ENCODE data around the gene CHRND. TPM values are rescaled to one million over a fixed set of nuclear protein-coding genes. Genes with fewer than 3 reads are reported as not detected.

Gene CHRND
- total RNA-seq, 1 donor from 2014 or later: not detected

- Mint-ChIP-seq H3K9me3 (ENCODE audit: unreplicated experiment) (peaks cover 3% of the 10 kb centered on the region), H3K4me3 (ENCODE audit: unreplicated experiment) (no peak overlapping the region), H3K4me1 (ENCODE audit: unreplicated experiment) (peaks cover 5% of the 10 kb centered on the region), H3K27me3 (ENCODE audit: unreplicated experiment) (peaks cover 7% of the 10 kb centered on the region), H3K36me3 (ENCODE audit: low read depth, unreplicated experiment) (peaks cover 4% of the 10 kb centered on the region), H3K27ac (ENCODE audit: unreplicated experiment) (no peak overlapping the region)
- DNase-seq (ENCODE audit: low spot score): peak; percentile 40
- TF ChIP-seq CTCF (IDR thresholded peaks at IDR 0.05; ENCODE audit: unreplicated experiment): peak; percentile 53
Observed at GRCh38 chr2:232537079-232537478, 11.1 kb downstream of the CHRND start.

GRCh38 chr2:232537499-232537898 is 11.5 kb downstream of the CHRND start:
- TF ChIP-seq CTCF (IDR thresholded peaks at IDR 0.05; ENCODE audit: unreplicated experiment): no peak
- no peak overlapping the region for H3K27ac Mint-ChIP-seq (ENCODE audit: unreplicated experiment)
- H3K9me3 Mint-ChIP-seq (ENCODE audit: unreplicated experiment): peaks cover 3% of the 10 kb centered on the region
- H3K4me1 Mint-ChIP-seq (ENCODE audit: unreplicated experiment): peaks cover 5% of the 10 kb centered on the region
- H3K36me3 Mint-ChIP-seq (ENCODE audit: low read depth, unreplicated experiment): peaks cover 4% of the 10 kb centered on the region
- H3K4me3 Mint-ChIP-seq (ENCODE audit: unreplicated experiment): no peak overlapping the region
- DNase-seq (ENCODE audit: low spot score): no peak
- peaks cover 7% of the 10 kb centered on the region for H3K27me3 Mint-ChIP-seq (ENCODE audit: unreplicated experiment)

- peaks cover 5% of the 10 kb centered on the region for H3K4me1 Mint-ChIP-seq (ENCODE audit: unreplicated experiment)
- no peak for TF ChIP-seq CTCF (IDR thresholded peaks at IDR 0.05; ENCODE audit: unreplicated experiment)
- peaks cover 5% of the 10 kb centered on the region for H3K36me3 Mint-ChIP-seq (ENCODE audit: low read depth, unreplicated experiment)
- no peak for DNase-seq (ENCODE audit: low spot score)
- H3K4me3 Mint-ChIP-seq (ENCODE audit: unreplicated experiment): no peak overlapping the region
- peaks cover 7% of the 10 kb centered on the region for H3K27me3 Mint-ChIP-seq (ENCODE audit: unreplicated experiment)
- H3K27ac Mint-ChIP-seq (ENCODE audit: unreplicated experiment): no peak overlapping the region
- peaks cover 3% of the 10 kb centered on the region for H3K9me3 Mint-ChIP-seq (ENCODE audit: unreplicated experiment)
Observed at GRCh38 chr2:232538671-232539070, 12.7 kb downstream of the CHRND start.

GRCh38 chr2:232539298-232540231 is 13.6 kb downstream of the CHRND start, which contains the start of gene CHRNG:
CHRNG (plus strand) TSS chr2:232539692; CDS start chr2:232539748, 56 bp downstream.
- Mint-ChIP-seq H3K4me1 (ENCODE audit: unreplicated experiment) (peaks cover 5% of the 10 kb centered on the region), H3K4me3 (ENCODE audit: unreplicated experiment) (no peak within 1 kb of the TSS), H3K9me3 (ENCODE audit: unreplicated experiment) (peaks cover 3% of the 10 kb centered on the region), H3K36me3 (ENCODE audit: low read depth, unreplicated experiment) (peaks cover 8% of the 10 kb centered on the region), H3K27ac (ENCODE audit: unreplicated experiment) (no peak within 1 kb of the TSS), H3K27me3 (ENCODE audit: unreplicated experiment) (peaks cover 6% of the 10 kb centered on the region)
- no peak for TF ChIP-seq CTCF (IDR thresholded peaks at IDR 0.05; ENCODE audit: unreplicated experiment)
- no peak for DNase-seq (ENCODE audit: low spot score)

Measured in endothelial cell (in vitro differentiated cells).